Sigmoid colon (tissue), 3 donors: ENCODE measurements around the gene FBXO34.

ENCODE experiments used
- POLR2A ChIP-seq, 2 donors: fragments of 450-650 bp; IDR thresholded peaks; one replicate each; pipeline ENCODE4 v1.6.1; 2016; ENCODE audit warnings: antibody characterized with exemption in 2 of 2, mild to moderate bottlenecking in 2 of 2, moderate library complexity in 2 of 2
- TF ChIP-seq, protein P1 (sequence below), 4 experiments: fragments of 450-650 bp in 3 of 4; fragments of 200-600 bp in 1 of 4; IDR thresholded peaks; one replicate each; pipeline ENCODE4 v1.5.1; 2016 to 2019; ENCODE audit warnings: antibody characterized with exemption in 4 of 4, mild to moderate bottlenecking in 3 of 4, moderate library complexity in 2 of 4

- TF ChIP-seq, protein P1, sequence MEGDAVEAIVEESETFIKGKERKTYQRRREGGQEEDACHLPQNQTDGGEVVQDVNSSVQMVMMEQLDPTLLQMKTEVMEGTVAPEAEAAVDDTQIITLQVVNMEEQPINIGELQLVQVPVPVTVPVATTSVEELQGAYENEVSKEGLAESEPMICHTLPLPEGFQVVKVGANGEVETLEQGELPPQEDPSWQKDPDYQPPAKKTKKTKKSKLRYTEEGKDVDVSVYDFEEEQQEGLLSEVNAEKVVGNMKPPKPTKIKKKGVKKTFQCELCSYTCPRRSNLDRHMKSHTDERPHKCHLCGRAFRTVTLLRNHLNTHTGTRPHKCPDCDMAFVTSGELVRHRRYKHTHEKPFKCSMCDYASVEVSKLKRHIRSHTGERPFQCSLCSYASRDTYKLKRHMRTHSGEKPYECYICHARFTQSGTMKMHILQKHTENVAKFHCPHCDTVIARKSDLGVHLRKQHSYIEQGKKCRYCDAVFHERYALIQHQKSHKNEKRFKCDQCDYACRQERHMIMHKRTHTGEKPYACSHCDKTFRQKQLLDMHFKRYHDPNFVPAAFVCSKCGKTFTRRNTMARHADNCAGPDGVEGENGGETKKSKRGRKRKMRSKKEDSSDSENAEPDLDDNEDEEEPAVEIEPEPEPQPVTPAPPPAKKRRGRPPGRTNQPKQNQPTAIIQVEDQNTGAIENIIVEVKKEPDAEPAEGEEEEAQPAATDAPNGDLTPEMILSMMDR (IDR thresholded peaks at IDR 0.05): peak; percentile 95 to 100 (median 99)
- peak; percentile 21 to 60 for TF ChIP-seq POLR2A (IDR thresholded peaks at IDR 0.05)
Observed at GRCh38 chr14:55270832-55271571, at the start of gene FBXO34.
